ENCODE measurements around the gene SHQ1.

- TF ChIP-seq CTCF (IDR thresholded peaks at IDR 0.05), result no peak
- TF ChIP-seq POLR2A (IDR thresholded peaks at IDR 0.05), result no peak
These were observed 84.3 kb downstream of the SHQ1 start for GRCh38 chr3:72763751-72764440.
